GM12878 (cell line): ENCODE data around the gene ACADM. TPM values are rescaled to one million over a fixed set of nuclear protein-coding genes. Genes with fewer than 3 reads are reported as not detected.

Experiments used
- ATAC-seq: fragments of 200-7000 bp; cut with Tn5 transposase; 3 replicates; pipeline ENCODE4 v1.9.1; 2020; ENCODE audit warnings: mild to moderate bottlenecking, moderate library complexity
- BruUV-seq: library from RNA; stranded (reverse); fragments of 400-500 nt; replicated peaks from 2 replicates; lab custom pipeline; 2021; lab: Mats Ljungman, UMichigan
- CTCF ChIA-PET: fragments of 300-600 bp; sonication (Branson Sonifier 250); formaldehyde crosslinking; extraction: SDS; loops from one replicate; lab custom pipeline; 2021; ENCODE audit warnings: inconsistent platforms; lab: Yijun Ruan, JAX
- POLR2A ChIA-PET: fragments of 350-600 bp; formaldehyde crosslinking; extraction: SDS; loops from one replicate; lab custom pipeline; 2021; ENCODE audit warnings: inconsistent platforms; lab: Charles Lee
- RAD21 ChIA-PET: fragments of 300-600 bp; sonication (Branson Sonifier 250); formaldehyde crosslinking; loops from one replicate; lab custom pipeline; 2023; ENCODE audit warnings: antibody characterized with exemption; ENCODE audit not compliant: unreplicated experiment; lab: Charles Lee
- SMC1A ChIA-PET: fragments of 300-600 bp; sonication (Branson Sonifier 250); formaldehyde crosslinking; loops from one replicate; lab custom pipeline; 2023; ENCODE audit not compliant: unreplicated experiment, uncharacterized antibody; lab: Charles Lee
- DNase-seq: peaks from one replicate; pipeline ENCODE4 v3.0.0-alpha.2; 2011; ENCODE audit warnings: low read depth, low spot score
- FAIRE-seq: peaks from 3 replicates; lab custom pipeline; 2011; peaks lifted over from hg19 to GRCh38; lab: Jason Lieb, UNC
- H2AFZ ChIP-seq: 2 replicates; pipeline ENCODE4 v1.6.0; 2011; ENCODE audit warnings: low read depth, low read length, control low read depth; ENCODE audit not compliant: control insufficient read depth
- H3K27ac ChIP-seq: 2 replicates; pipeline ENCODE4 v1.5.1; 2011; ENCODE audit warnings: control low read depth; ENCODE audit not compliant: control insufficient read depth, insufficient read depth
- H3K27me3 ChIP-seq, 2 experiments: replicated peaks in 1 of 2; 2 replicates each; pipeline versions ENCODE4 v1.6.0 to v1.6.1; 2011; ENCODE audit warnings: low read length in 1 of 2; ENCODE audit not compliant: control insufficient read depth in 2 of 2, insufficient read depth in 2 of 2
- H3K36me3 ChIP-seq, 2 experiments: 2 replicates each; pipeline ENCODE4 v1.5.1; 2011; ENCODE audit warnings: low read length in 1 of 2; ENCODE audit not compliant: control insufficient read depth in 2 of 2, insufficient read depth in 2 of 2
- H3K4me1 ChIP-seq: 2 replicates; pipeline ENCODE4 v1.6.1; 2011; ENCODE audit warnings: mild to moderate bottlenecking, low read length, moderate library complexity, mixed read lengths; ENCODE audit not compliant: control insufficient read depth, insufficient read depth
- H3K4me2 ChIP-seq: 2 replicates; pipeline ENCODE4 v1.6.0; 2011; ENCODE audit warnings: control low read depth; ENCODE audit not compliant: control insufficient read depth, insufficient read depth
- H3K4me3 ChIP-seq: fragments of 200-600 bp; sonication (generic); 2 replicates; pipeline ENCODE4 v1.5.1; 2016
- H3K79me2 ChIP-seq: 2 replicates; pipeline ENCODE4 v1.6.0; 2011; ENCODE audit warnings: low read length; ENCODE audit not compliant: control insufficient read depth, insufficient read depth
- H3K9ac ChIP-seq: 2 replicates; pipeline ENCODE4 v1.8.0; 2011; ENCODE audit warnings: low read length, control low read depth, mixed read lengths; ENCODE audit not compliant: control insufficient read depth, insufficient read depth
- H3K9me3 ChIP-seq: replicated peaks from 3 replicates; pipeline ENCODE4 v1.5.1; 2011; ENCODE audit warnings: mild to moderate bottlenecking, low read length; ENCODE audit not compliant: control insufficient read depth, insufficient read depth
- H4K20me1 ChIP-seq: 2 replicates; pipeline ENCODE4 v1.6.0; 2011; ENCODE audit not compliant: control insufficient read depth, insufficient read depth
- ASH2L ChIP-seq: fragments of 300-600, 200-600 bp; sonication (generic); IDR thresholded peaks from 2 replicates; pipeline ENCODE4 v1.6.1; 2017; ENCODE audit warnings: low read depth, mild to moderate bottlenecking, borderline replicate concordance
- CBX5 ChIP-seq: sonication (generic); IDR thresholded peaks from 2 replicates; pipeline ENCODE4 v1.6.1; 2016; ENCODE audit warnings: low read depth, moderate library complexity, mild to moderate bottlenecking, inconsistent platforms
- EGR1 ChIP-seq, 2 experiments: IDR thresholded peaks; 1 replicate in 1 of 2; 2 replicates in 1 of 2; pipeline ENCODE4 v1.6.1; 2011 to 2012; ENCODE audit warnings: low read depth in 2 of 2, low read length in 2 of 2, borderline replicate concordance in 1 of 2, mild to moderate bottlenecking in 1 of 2, moderate library complexity in 1 of 2
- ESRRA ChIP-seq: IDR thresholded peaks from 2 replicates; pipeline ENCODE4 v1.6.1; 2012; ENCODE audit warnings: mild to moderate bottlenecking, low read length, improper control_type of control experiment
- EZH2 ChIP-seq: IDR thresholded peaks from 2 replicates; pipeline ENCODE4 v1.6.1; 2012; ENCODE audit warnings: low read depth, mild to moderate bottlenecking, control low read depth, inconsistent platforms, low read length, borderline replicate concordance; ENCODE audit not compliant: control insufficient read depth
- FOXM1 ChIP-seq: IDR thresholded peaks from 2 replicates; pipeline ENCODE4 v1.6.1; 2012; ENCODE audit warnings: low read depth, mild to moderate bottlenecking, inconsistent platforms, low read length, moderate library complexity
- IKZF2 ChIP-seq, 2 experiments: fragments of 450-650 bp; IDR thresholded peaks; 2 replicates each; pipeline ENCODE4 v1.6.1; 2017; ENCODE audit warnings: mild to moderate bottlenecking in 2 of 2, moderate library complexity in 2 of 2
- MTA3 ChIP-seq: IDR thresholded peaks from 2 replicates; pipeline ENCODE4 v1.6.1; 2012; ENCODE audit warnings: low read length, inconsistent platforms, borderline replicate concordance
- NFIC ChIP-seq: IDR thresholded peaks from 2 replicates; pipeline ENCODE4 v1.6.1; 2012; ENCODE audit warnings: low read depth, mild to moderate bottlenecking, inconsistent platforms, low read length, moderate library complexity
- NR2C1 ChIP-seq: fragments of 450-650 bp; IDR thresholded peaks from 2 replicates; pipeline ENCODE4 v1.6.1; 2017; ENCODE audit warnings: antibody characterized with exemption, mild to moderate bottlenecking, moderate library complexity
- NR2F1 ChIP-seq: fragments of 450-650 bp; conservative IDR thresholded peaks from 2 replicates; pipeline ENCODE4 v1.6.1; 2017; ENCODE audit warnings: mild to moderate bottlenecking
- SP1 ChIP-seq: IDR thresholded peaks from one replicate; pipeline ENCODE4 v1.6.1; 2011; ENCODE audit warnings: low read depth, low read length
- SREBF1 ChIP-seq: IDR thresholded peaks from 2 replicates; pipeline ENCODE4 v1.6.1; 2012; ENCODE audit warnings: mild to moderate bottlenecking, low read length
- TAF1 ChIP-seq: IDR thresholded peaks from 2 replicates; pipeline ENCODE4 v1.6.1; 2011; ENCODE audit warnings: mild to moderate bottlenecking, low read depth, low read length, borderline replicate concordance
- TBL1XR1 ChIP-seq: IDR thresholded peaks from 2 replicates; pipeline ENCODE4 v1.6.1; 2012; ENCODE audit warnings: low read depth, low read length, improper control_type of control experiment
- WRNIP1 ChIP-seq: IDR thresholded peaks from 2 replicates; pipeline ENCODE4 v1.6.1; 2011; ENCODE audit warnings: low read depth, low read length, improper control_type of control experiment, borderline replicate concordance
- ZNF274 ChIP-seq: IDR thresholded peaks from one replicate; pipeline ENCODE4 v1.8.0; 2011; ENCODE audit not compliant: insufficient read length, insufficient read depth
- WGBS: methylation state at CpG from one replicate; pipeline ENCODE4 v1.1.6; 2016; ENCODE audit warnings: low lambda C conversion rate; ENCODE audit not compliant: insufficient replicate concordance, insufficient coverage; ENCODE audit errors: missing lambda C conversion rate; 5-methylcytosine and 5-hydroxymethylcytosine counted together
- in situ Hi-C: fragments of 300-500 bp; cut with MboI; formaldehyde crosslinking; loops from 9 replicates; pipeline ENCODE4 v1.14.3; 2018; ENCODE audit warnings: mixed read lengths
- intact Hi-C: fragments of 100-400 bp; cut with micrococcal nuclease; formaldehyde crosslinking; loops from one replicate; pipeline ENCODE4 v1.14.2; 2022; ENCODE audit not compliant: unreplicated experiment
- polyA plus RNA-seq, 11 experiments: library from polyadenylated mRNA; depleted of rRNA in 4 of 11; unstranded in 6 of 11; stranded (reverse) in 5 of 11; fragments of >200 nt; fragmentation: Nextera tagmentation in 4 of 11; fragmentation: Illumina TruSeq in 1 of 11; extraction: Ambion mirVana in 4 of 11; extraction: Trizol in 1 of 11; gene quantifications; 1 replicate in 1 of 11; 2 replicates in 10 of 11; pipeline versions ENCODE4 v1.2.1 to v1.2.3, GENCODE V29; 2011 to 2016; ENCODE audit warnings: inconsistent platforms in 2 of 11, missing spikeins in 2 of 11, low read depth in 1 of 11
- total RNA-seq, 4 experiments: library from RNA; depleted of rRNA in 3 of 4; stranded (reverse); fragments of >200 nt in 3 of 4; fragmentation: Illumina TruSeq in 1 of 4; extraction: Trizol in 1 of 4; gene quantifications; 2 replicates each; pipeline versions ENCODE4 v1.2.1 to v1.2.3, GENCODE V29; 2013 to 2021

ACADM gene
- total and polyA plus RNA-seq, 10 of the 15 experiments (the other 5 are each of a cell fraction or from before 2014, with no cell fraction given): 119 to 245 (median 204) TPM

GRCh38 chr1:75722966-75723365 lies 1.5 kb upstream of the ACADM start:
- Histone ChIP-seq H2AFZ (no peak overlapping the region), H3K79me2 (peaks cover 34% of the 10 kb centered on the region), H3K27ac (no peak overlapping the region), H3K4me2 (peak overlapping the region; percentile 66; the same call in 1 of the 2 replicates), H3K4me3 (no peak overlapping the region), H3K36me3 (no peaks in the 10 kb centered on the region), H3K9me3 (no peaks in the 10 kb centered on the region), H3K4me1 (0 out of 2 replicates have a peak, but pooled peaks cover 2% of the 10 kb centered on the region), H3K27me3 (no peaks in the 10 kb centered on the region; a peak in 1 of 4 replicates), H4K20me1 (no peaks in the 10 kb centered on the region), H3K9ac (no peak overlapping the region)
- no peak for TF ChIP-seq WRNIP1
- no peak for TF ChIP-seq SREBF1
- no peak for TF ChIP-seq MTA3
- TF ChIP-seq ZNF274: no peak
- TF ChIP-seq ASH2L: no peak
- intact Hi-C loops (loop anchor here (5.0 kb wide), 1 partner anchor 259 kb away; no protein-coding TSS in a partner anchor), in situ Hi-C loops (loop anchor here (10.0 kb wide), 1 partner anchor 262 kb away; no protein-coding TSS in a partner anchor)
- WGBS: over 99% methylated on average over 9 of the region's 9 CpGs
- ChIA-PET RAD21 (interaction anchor here (1.8 kb wide), 1 partner anchor 67 kb away, joined by 5 read pairs; no protein-coding TSS in a partner anchor), SMC1A (interaction anchor here (0.6 to 2.1 kb wide), 6 partner anchors 12 to 147 kb away, joined by 3 to 10 read pairs (median 5); partner anchors contain the start of gene RABGGTB), POLR2A (interaction anchor here (1.9 kb wide), 1 partner anchor 63 kb away, joined by 8 read pairs; the partner anchor contains the start of gene RABGGTB), CTCF (interaction anchor here (1.1 to 1.4 kb wide), 2 partner anchors 22 to 63 kb away, joined by 4 read pairs; partner anchors contain the start of gene RABGGTB)
- no peak for DNase-seq
- FAIRE-seq: no peak
- no peak for ATAC-seq
- BruUV-seq: no TSS peak

DNA sequence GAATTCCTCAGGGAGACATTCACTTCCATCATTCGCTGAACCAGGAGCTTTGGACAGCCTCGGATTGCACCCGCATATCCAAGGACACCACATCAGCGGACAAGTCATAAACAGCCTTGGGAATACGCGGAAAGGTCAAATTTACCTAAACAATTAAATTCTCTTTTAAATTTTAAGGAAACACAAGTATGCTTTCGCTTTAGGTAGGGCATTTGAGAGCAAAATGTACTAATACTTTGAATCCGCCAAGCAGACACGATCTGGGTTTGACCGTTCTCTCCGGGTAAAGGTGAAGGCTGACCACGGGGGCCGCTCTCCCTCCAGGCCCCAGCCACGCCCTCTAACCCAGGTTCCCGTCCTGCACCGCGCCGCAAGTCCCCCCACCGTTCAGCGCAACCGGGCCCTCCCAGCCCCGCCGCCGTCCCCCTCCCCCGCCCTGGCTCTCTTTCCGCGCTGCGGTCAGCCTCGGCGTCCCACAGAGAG lies 479 bp upstream of the ACADM start:
- CTCF ChIA-PET: interaction anchor here (1.1 to 1.4 kb wide), 2 partner anchors 21 to 62 kb away, joined by 4 read pairs; partner anchors contain the start of gene RABGGTB
- ATAC-seq: peak; percentile 84
- POLR2A ChIA-PET: interaction anchor here (1.9 kb wide), 1 partner anchor 62 kb away, joined by 8 read pairs; the partner anchor contains the start of gene RABGGTB
- TF ChIP-seq ESRRA (peak; percentile 58; the same call in 1 of the 2 replicates), FOXM1 (no peak), NR2C1 (peak; percentile 19; the same call in 1 of the 2 replicates), NR2F1 (peak; percentile 22), EZH2 (no peak), TAF1 (0 out of 2 replicates have a peak, but pooled peaks have one; percentile 10), SP1 (peak; percentile 12), CBX5 (0 out of 2 replicates have a peak, but pooled peaks have one; percentile 7), TBL1XR1 (no peak), EGR1 (IDR thresholded peaks at IDR 0.05; ENCODE audit: borderline replicate concordance in 1 of 2, low read depth in 2 of 2, low read length in 2 of 2) (peak in 1 of 2 experiments; percentile 12; a peak in 1 of 3 replicates), NFIC (no peak), IKZF2 (IDR thresholded peaks at IDR 0.05) (peak in 1 of 2 experiments; percentile 20; a peak in 1 of 4 replicates)

More for the DNA sequence above, 479 bp upstream of the ACADM start:
- TSS peak; percentile 94 for BruUV-seq
- FAIRE-seq (peak; percentile 64), DNase-seq (no peak)
- H2AFZ ChIP-seq: peak overlapping the region; percentile 96
- H3K4me3 ChIP-seq: peak overlapping the region; percentile 70
- peaks cover 45% of the 10 kb centered on the region for H3K79me2 ChIP-seq
- ChIA-PET SMC1A (interaction anchor here (0.7 to 2.1 kb wide), 5 partner anchors 13 to 75 kb away, joined by 3 to 10 read pairs (median 6); partner anchors contain the start of gene RABGGTB), RAD21 (interaction anchor here (1.8 kb wide), 1 partner anchor 66 kb away, joined by 5 read pairs; no protein-coding TSS in a partner anchor)
- peak overlapping the region; percentile 67 for H3K9ac ChIP-seq
- no peaks in the 10 kb centered on the region for H4K20me1 ChIP-seq
- WGBS: 1% methylated on average over 15 of the region's 30 CpGs
- H3K27ac ChIP-seq: peak overlapping the region; percentile 83
- intact Hi-C loops (loop anchor here (1.0 to 5.0 kb wide), 2 partner anchors 62 to 258 kb away; partner anchors contain the start of gene RABGGTB), in situ Hi-C loops (loop anchor here (10.0 kb wide), 1 partner anchor 261 kb away; no protein-coding TSS in a partner anchor)
- no peaks in the 10 kb centered on the region for H3K27me3 ChIP-seq
- 0 out of 2 replicates have a peak, but pooled peaks cover 2% of the 10 kb centered on the region for H3K4me1 ChIP-seq
- H3K4me2 ChIP-seq: peak overlapping the region; percentile 66
- no peaks in the 10 kb centered on the region for H3K9me3 ChIP-seq
- no peaks in the 10 kb centered on the region for H3K36me3 ChIP-seq
